Progenitor cell of endocrine pancreas (in vitro differentiated cells): Measurements from ENCODE around the gene IGF2. TPM values are rescaled to one million over a fixed set of nuclear protein-coding genes. Genes with fewer than 3 reads are reported as not detected.

ENCODE experiments used
- DNase-seq: peaks from one replicate; pipeline ENCODE4 v3.0.0; 2021; ENCODE audit warnings: low spot score; ENCODE audit not compliant: unreplicated experiment
- H3K27ac Mint-ChIP-seq: 2 replicates; pipeline ENCODE4 v1.8.0; 2021; ENCODE audit warnings: mild to moderate bottlenecking, moderate library complexity, mixed read lengths
- H3K27me3 Mint-ChIP-seq: 2 replicates; pipeline ENCODE4 v1.8.0; 2021; ENCODE audit warnings: mixed read lengths
- H3K36me3 Mint-ChIP-seq: 2 replicates; pipeline ENCODE4 v1.8.0; 2022; ENCODE audit warnings: mixed read lengths; ENCODE audit not compliant: insufficient read depth
- H3K4me1 Mint-ChIP-seq: 2 replicates; pipeline ENCODE4 v1.8.0; 2021; ENCODE audit warnings: low read depth, mixed read lengths
- H3K4me3 Mint-ChIP-seq: 2 replicates; pipeline ENCODE4 v1.8.0; 2021; ENCODE audit warnings: low read depth, mild to moderate bottlenecking, moderate library complexity, mixed read lengths
- H3K9me3 Mint-ChIP-seq: 2 replicates; pipeline ENCODE4 v1.8.0; 2021; ENCODE audit warnings: low read depth, mixed read lengths
- total RNA-seq: library from RNA; stranded (reverse); gene quantifications from 2 replicates; pipeline ENCODE4 v1.2.1, GENCODE V29; 2021
- TF ChIP-seq, protein P1 (sequence below): fragments of 200-600 bp; sonication (generic); IDR thresholded peaks from one replicate; pipeline ENCODE4 v1.5.0; 2021; ENCODE audit warnings: antibody characterized with exemption, mild to moderate bottlenecking; ENCODE audit not compliant: unreplicated experiment

IGF2 gene
- total RNA-seq, 1 donor from 2014 or later, result 5,100 TPM

DNA sequence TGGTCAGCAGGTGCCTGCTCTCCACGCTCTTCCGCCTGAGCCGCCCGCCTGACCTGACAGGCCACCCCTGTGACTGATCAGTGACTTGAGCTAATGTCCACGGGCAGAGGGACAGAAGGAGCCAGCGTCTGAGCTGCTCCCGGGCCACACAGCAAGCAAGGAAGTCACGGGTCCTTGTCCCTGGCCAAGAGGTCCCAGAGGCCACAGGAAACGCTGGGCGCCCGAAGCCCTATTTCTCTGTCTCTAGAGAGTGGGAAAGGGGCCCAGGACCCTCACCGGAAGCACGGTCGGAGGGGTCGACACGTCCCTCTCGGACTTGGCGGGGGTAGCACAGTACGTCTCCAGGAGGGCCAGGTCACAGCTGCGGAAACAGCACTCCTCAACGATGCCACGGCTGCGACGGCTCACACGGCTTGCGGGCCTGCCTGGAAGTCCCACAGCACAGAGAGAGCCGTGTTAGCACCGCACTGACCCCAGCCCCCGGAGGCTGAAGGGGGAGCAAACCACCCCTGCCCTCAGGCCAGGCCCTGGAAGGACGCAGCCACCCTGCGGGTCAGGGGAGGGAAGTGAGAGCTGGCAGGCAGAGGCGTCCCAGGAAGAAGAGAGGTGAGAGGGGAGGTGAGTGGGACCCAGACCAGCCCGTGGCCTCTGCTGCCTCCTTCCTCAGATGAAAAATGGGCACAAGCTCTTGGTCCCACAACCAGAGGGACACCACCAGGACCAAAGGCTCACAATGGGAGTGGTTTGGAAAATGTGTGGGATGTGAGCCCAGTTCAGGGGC, 5.8 kb downstream of the IGF2 start:
- peaks cover 19% of the 10 kb centered on the region for H3K36me3 Mint-ChIP-seq
- no peaks in the 10 kb centered on the region for H3K9me3 Mint-ChIP-seq
- DNase-seq, result no peak
- H3K4me1 Mint-ChIP-seq, result peaks cover 5% of the 10 kb centered on the region
- peak overlapping the region; percentile 74 for H3K27ac Mint-ChIP-seq
- H3K27me3 Mint-ChIP-seq, result peaks cover 27% of the 10 kb centered on the region
- TF ChIP-seq, protein P1, sequence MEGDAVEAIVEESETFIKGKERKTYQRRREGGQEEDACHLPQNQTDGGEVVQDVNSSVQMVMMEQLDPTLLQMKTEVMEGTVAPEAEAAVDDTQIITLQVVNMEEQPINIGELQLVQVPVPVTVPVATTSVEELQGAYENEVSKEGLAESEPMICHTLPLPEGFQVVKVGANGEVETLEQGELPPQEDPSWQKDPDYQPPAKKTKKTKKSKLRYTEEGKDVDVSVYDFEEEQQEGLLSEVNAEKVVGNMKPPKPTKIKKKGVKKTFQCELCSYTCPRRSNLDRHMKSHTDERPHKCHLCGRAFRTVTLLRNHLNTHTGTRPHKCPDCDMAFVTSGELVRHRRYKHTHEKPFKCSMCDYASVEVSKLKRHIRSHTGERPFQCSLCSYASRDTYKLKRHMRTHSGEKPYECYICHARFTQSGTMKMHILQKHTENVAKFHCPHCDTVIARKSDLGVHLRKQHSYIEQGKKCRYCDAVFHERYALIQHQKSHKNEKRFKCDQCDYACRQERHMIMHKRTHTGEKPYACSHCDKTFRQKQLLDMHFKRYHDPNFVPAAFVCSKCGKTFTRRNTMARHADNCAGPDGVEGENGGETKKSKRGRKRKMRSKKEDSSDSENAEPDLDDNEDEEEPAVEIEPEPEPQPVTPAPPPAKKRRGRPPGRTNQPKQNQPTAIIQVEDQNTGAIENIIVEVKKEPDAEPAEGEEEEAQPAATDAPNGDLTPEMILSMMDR, result no peak
- H3K4me3 Mint-ChIP-seq, result peak overlapping the region; percentile 58

DNA sequence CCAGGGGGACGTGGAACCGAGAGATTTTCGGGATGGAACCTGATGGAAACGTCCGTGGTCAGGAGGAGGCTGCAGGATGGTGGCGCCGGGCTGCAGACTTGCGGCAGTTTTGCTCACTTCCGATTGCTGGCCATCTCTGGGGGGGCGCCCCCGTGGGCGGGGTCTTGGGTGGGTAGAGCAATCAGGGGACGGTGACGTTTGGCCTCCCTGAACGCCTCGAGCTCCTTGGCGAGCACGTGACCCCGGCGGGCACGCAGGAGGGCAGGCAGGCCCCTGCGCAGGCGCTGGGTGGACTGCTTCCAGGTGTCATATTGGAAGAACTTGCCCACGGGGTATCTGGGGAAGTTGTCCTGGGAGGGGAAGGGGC, 6.3 kb downstream of the IGF2 start:
- peaks cover 19% of the 10 kb centered on the region for H3K36me3 Mint-ChIP-seq
- no peaks in the 10 kb centered on the region for H3K9me3 Mint-ChIP-seq
- H3K4me3 Mint-ChIP-seq, result no peak overlapping the region
- TF ChIP-seq, protein P1, result no peak
- H3K4me1 Mint-ChIP-seq, result peaks cover 5% of the 10 kb centered on the region
- DNase-seq, result no peak
- H3K27me3 Mint-ChIP-seq, result peaks cover 27% of the 10 kb centered on the region
- peak overlapping the region; percentile 74 for H3K27ac Mint-ChIP-seq

DNA sequence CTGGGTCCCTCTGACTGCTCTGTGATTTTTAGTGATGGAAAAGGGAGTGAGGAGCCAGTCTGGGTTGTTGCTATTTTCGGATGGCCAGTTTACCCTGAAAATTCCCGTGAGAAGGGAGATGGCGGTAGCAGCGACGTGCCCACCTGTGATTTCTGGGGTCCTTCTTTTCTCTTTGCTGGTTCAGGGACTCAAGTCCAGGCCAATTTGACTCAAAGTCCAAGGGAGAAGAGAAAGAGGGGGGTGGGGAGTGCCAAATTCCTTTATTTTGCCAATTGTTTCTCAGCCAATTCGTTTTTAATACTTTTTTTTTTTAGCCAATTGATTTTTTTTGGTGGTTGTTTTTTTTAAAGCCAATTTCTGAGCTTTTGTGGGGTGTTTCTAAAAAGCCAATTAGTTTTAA, 6.9 kb downstream of the IGF2 start:
- TF ChIP-seq, protein P1, result no peak
- peaks cover 5% of the 10 kb centered on the region for H3K4me1 Mint-ChIP-seq
- H3K9me3 Mint-ChIP-seq, result no peaks in the 10 kb centered on the region
- H3K27ac Mint-ChIP-seq, result peak overlapping the region; percentile 70
- no peak for DNase-seq
- H3K27me3 Mint-ChIP-seq, result peaks cover 27% of the 10 kb centered on the region
- H3K4me3 Mint-ChIP-seq, result peak overlapping the region; percentile 5
- peaks cover 19% of the 10 kb centered on the region for H3K36me3 Mint-ChIP-seq

DNA sequence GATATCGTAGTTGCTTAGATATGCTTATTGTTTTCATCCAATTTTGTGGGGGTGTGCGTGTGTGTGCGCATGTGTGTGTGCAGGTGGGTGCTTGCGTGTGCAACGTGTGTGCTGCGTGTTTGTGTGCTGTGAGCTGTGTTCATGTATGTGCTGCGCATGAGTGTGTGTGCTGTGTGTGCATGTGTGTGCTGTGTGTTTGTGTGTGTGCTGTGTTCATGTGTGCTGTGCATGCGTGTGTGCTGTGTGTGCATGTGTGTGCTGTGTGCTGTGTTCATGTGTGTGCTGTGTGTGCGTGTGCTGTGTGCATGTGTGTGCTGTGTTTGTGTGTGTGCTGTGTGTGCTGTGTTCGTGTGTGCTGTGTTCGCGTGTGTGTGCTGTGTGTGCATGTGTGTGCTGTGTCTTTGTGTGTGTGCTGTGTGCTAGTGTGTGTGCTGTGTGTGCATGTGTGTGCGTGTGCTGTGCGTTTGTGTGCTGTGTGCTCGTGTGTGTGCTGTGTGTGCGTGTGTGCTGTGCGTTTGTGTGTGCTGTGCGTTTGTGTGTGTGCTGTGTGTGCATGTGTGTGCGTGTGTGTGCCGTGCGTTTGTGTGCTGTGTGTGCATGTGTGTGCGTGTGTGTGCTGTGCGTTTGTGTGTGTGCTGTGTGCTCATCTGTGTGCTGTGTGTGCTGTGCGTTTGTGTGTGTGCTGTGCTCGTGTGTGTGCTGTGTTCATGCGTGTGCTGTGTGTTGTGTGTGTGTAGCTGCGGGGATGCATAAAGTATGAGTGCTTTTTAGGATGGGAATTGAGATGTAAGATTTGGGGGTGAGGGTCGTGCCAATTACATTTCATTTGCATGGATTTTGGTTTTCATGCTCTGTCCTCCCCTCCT, 7.6 kb downstream of the IGF2 start:
- peaks cover 5% of the 10 kb centered on the region for H3K4me1 Mint-ChIP-seq
- TF ChIP-seq, protein P1, result no peak
- H3K36me3 Mint-ChIP-seq, result peaks cover 19% of the 10 kb centered on the region
- H3K4me3 Mint-ChIP-seq, result peak overlapping the region; percentile 5
- peak overlapping the region; percentile 70 for H3K27ac Mint-ChIP-seq
- no peaks in the 10 kb centered on the region for H3K9me3 Mint-ChIP-seq
- peaks cover 25% of the 10 kb centered on the region for H3K27me3 Mint-ChIP-seq
- no peak for DNase-seq

DNA sequence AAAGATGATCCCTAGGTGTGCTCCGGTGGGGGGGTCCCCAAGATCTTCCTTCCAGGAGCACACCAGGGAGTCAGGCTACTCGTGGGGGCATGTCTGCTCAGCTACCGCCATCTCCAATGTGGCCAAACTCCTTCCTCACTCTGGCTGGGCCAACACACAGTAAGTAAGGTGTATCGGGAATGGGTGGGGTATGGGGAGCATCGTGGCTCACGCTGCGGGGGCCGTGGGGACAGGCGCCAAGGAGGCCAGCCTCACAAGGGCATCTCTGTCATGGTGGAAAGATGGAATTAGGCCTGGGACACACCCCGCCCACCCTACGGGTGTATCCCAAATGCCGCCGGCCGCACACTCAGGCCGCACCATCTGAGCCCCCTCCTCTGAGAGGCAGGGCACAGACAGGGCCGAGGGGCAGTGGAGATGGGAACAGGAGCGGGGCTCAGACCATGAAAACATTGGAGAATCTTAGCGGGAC, 8.3 kb downstream of the IGF2 start:
- no peak overlapping the region for H3K4me3 Mint-ChIP-seq

More for the DNA sequence above, 8.3 kb downstream of the IGF2 start:
- Mint-ChIP-seq H3K27ac (peak overlapping the region; percentile 70), H3K9me3 (no peaks in the 10 kb centered on the region), H3K27me3 (peaks cover 18% of the 10 kb centered on the region), H3K36me3 (peaks cover 14% of the 10 kb centered on the region), H3K4me1 (peaks cover 2% of the 10 kb centered on the region)
- peak; percentile 8 for DNase-seq
- TF ChIP-seq, protein P1, result no peak
